HG02759 (cell line): ENCODE results near the gene CALML4.
"Not testable (repeated sequence)": the region's sequence is repeated elsewhere in the genome, so short reads cannot be mapped to it uniquely, and the experiment has no call there.

Experiments
- ATAC-seq: cut with Tn5 transposase; IDR thresholded peaks from one replicate; pipeline ENCODE4 v1.9.1; 2021; ENCODE audit warnings: mild to moderate bottlenecking, moderate library complexity; ENCODE audit not compliant: unreplicated experiment

CALML4 gene

DNA sequence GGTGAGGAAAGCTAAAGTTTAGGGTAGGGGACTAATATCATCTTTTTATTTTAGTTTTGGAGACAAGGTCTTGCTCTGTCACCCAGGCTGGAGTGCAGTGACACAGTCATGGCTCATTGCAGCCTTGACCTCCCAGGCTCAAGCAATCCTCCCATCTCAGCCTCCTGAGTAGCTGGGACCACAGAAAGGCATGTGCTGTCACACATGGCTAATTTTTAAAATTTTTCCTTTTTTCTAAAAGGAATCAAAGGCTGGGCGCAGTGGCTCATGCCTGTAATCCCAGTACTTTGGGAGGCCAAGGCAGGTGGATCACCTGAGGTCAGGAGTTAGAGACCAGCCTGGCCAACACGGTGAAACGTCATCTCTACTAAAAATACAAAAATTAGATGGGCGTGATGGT, 20.3 kb upstream of the CALML4 start:
- ATAC-seq, result not testable (repeated sequence)

DNA sequence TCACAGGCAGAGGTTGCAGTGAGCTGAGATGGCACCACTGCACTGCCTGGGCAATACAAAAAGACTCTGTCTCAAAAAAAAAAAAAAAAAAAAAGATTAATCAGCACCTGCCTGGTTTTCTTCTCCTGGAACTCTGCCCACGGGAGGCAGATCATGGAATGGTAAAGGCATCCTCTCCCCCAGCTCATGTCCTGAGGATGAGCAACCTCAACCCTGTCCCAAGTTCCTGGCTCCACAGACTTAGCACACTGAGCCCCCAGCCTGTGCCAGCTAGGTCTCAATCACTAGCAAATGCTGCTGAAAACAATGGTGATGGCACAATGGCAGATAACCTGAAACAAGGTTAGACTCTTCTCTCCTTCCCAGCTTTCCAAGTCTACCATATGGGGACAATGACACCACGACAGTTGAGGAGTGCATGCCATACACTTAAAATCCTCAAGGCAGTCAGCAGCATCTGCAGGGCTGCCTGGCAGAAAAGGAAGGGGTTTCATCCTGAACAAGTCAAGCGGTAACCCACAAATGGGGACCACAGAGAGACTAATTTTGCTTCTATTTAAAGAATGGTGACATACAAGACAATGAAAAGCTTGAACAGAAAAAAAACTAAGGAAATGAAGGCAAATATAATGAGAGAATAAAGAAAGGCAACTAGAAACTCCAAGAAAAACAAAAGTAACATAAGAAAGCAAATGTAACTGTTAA, 19.6 kb upstream of the CALML4 start:
- no peak for ATAC-seq

DNA sequence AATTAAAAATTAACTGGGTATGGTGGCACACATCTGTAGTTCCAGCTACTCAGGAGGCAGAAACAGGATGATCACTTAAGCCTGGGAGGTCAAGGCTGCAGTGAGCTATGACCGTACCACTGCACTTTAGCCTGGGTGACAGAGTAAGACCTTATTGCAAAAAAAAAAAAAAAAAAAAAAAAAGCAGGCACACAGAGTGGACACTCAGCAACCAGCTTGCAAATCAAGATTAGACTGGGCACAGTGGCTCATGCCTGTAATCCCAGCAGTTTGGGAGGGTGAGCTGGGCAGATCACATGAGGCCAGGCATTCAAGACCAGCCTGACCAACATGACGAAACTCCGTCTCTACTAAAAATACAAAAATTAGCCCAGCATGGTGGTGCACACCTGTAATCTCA, 19.0 kb upstream of the CALML4 start:
- no peak for ATAC-seq

DNA sequence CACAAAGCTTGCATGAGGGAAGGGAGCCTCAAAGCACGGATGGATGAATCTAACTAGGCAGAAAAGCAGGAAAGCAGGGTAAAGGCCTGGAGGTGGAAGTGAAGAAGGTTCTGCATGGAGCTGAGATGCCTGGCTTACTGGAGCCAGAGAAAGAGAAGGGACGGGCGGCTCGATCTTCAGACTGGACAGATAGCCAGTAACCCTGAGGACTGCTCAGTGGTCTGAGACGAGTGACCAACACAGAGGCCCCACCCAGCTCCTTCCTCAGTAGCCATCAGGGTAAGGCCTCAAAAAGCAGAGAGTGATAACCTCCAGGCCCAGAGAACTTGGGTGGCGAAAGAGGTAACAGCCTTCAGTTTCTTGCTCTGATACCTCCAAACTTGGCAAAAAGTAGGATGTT, 18.0 kb upstream of the CALML4 start:
- no peak for ATAC-seq

DNA sequence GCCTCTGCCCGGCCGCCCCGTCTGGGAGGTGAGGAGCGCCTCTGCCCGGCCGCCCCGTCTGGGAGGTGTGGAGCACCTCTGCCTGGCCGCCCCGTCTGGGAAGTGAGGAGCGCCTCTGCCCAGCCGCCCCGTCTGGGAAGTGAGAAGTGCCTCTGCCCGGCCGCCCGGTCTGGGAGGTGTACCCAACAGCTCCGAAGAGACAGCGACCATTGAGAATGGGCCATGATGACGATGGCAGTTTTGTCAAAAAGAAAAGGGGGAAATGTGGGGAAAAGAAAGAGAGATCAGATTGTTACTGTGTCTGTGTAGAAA, 17.3 kb upstream of the CALML4 start:
- ATAC-seq, result not testable (repeated sequence)

DNA sequence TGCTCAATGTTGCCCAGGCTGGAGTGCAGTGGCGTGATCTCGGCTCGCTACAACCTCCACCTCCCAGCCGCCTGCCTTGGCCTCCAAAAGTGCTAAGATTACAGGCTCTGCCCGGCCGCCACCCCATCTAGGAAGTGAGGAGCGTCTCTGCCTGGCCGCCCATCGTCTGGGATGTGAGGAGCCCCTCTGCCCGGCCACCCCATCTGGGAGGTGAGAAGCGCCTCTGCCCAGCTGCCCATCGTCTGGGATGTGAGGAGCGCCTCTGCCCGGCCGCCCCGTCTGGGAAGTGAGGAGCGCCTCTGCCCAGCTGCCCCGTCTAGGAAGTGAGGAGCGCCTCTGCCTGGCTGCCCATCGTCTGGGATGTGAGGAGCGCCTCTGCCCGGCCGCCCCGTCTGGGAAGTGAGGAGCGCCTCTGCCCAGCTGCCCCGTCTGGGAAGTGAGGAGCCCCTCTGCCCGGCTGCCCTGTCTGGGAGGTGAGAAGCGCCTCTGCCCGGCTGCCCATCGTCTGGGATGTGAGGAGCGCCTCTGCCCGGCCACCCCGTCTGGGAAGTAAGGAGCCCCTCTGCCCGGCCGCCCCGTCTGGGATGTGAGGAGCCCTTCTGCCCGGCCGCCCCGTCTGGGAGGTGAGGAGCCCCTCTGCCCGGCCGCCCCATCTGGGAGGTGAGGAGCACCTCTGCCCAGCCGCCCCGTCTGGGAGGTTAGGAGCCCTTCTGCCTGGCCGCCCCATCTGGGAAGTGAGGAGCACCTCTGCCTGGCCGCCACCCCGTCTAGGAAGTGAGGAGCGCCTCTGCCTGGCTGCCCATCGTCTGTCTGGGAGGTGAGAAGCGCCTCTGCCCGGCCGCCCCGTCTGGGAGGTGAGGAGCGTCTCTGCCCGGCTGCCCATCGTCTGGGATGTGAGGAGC, 16.6 kb upstream of the CALML4 start:
- ATAC-seq, result not testable (repeated sequence)

DNA sequence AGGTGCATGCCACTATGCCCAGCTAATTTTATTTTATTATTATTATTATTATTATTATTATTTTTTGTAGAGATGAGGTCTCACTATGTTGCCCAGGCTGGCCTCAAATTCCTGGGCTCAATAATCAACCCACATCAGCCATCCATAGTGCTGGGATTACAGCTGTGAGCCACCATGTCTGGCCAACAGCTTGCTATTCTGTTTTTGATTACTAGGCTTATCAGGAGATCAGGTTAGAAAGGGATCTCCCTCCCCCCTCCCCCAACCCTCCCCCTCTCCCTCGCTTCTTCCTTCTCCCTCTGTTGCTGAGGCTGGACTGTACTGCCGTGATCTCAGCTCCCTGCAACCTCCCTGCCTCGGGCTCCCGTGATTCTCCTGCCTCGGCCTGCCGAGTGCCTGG, 15.8 kb upstream of the CALML4 start:
- ATAC-seq, result no peak

DNA sequence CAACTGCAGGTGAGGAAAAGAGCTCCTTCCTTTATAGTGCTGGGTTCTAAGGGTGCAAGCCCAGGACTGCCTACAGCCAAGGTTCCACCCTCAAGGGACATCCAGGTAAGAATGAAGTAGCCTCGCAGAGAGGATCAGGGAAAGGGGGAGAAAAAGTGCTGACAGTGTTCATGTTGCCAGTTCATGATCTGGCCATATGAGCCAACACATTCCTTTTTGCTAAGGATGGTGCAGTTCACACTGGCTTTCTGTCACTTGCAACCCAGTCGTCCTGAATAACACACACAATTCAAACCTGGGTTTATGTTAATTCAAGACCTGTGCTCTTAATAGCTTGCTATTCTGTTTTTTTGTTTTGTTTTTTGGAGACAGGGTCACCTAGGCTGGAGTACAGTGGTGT, 15.4 kb upstream of the CALML4 start:
- ATAC-seq, result no peak

DNA sequence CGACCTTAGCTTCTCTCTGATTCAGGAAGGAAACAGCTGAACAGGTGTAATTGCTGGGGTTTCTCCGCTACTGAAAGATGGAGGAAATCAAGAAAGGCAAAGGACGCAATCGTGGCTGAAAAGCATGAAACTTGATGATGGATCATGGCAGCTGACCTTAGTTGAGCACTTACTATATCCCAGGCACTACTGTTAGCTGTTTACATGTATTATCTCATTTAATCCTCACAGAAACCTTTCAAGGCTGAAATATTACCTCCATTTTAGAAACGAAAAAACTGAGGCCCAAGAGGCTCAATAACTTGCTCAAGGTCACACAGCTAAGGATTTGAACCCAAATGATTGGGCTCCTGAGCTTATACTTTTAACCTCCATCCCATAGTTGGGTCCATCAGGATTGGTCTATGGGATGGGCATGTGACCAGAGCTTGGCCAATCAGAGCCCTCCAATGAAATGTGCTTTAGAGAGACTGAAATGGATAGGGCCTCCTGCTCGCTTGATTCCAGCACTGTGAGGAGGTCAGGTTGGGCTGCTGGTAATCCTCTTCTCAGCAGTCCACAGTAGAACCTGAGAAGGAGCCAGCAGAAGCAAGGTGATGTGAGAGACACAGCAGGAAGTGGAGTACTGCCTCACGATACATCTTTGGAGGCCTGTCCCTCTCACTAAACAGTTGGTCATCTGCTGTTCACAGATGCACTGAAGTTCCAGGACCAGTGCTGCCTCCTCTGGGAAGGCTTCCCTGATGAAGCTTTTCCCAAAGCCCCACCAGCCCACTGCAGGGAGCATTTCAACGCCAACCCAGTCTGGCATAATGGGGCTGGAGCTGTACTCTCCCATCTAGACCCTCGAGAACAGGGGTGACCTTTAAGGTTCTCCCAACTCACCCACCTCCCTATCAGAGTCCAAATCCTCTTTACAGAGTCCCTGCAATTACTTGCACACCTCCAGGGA, 14.0 kb upstream of the CALML4 start:
- ATAC-seq, result no peak

DNA sequence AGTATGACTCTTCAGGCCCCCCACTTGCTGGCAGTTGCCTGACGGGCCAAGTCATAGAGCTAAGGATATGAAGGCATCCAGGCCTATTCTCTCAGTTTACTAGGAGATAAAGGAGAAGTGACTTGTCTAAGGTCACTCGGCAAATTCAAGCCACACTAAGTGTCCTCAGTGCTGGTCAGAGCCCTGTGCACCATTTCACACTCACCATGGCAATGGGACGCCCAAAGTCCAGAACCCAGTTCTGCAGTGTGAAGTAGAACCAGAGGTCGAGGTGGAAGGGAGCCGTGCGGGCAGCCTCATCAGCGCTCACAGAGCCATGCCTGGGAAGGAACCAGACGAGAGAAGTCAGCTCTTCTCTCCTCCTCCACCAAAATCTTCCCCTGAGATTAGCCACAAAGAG, 13.2 kb upstream of the CALML4 start:
- ATAC-seq, result no peak

DNA sequence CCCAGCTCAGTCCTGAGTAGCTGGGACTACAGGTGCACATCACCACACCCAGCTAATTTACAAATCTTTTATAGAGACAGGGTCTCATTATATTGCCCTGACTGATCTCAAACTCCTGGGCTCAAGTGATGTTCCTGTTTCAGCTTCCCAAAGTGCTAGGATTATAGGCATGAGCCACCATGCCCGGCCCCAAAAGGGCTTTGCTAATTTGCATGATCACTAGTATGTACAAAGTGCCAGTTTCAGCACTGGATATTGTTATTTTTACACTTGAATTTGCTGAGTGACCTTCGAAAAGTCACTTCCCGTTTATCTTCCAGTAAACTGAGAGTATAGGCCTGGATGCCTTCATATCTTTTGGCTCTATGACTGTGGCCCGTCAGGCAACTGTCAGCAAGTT, 12.2 kb upstream of the CALML4 start:
- no peak for ATAC-seq

DNA sequence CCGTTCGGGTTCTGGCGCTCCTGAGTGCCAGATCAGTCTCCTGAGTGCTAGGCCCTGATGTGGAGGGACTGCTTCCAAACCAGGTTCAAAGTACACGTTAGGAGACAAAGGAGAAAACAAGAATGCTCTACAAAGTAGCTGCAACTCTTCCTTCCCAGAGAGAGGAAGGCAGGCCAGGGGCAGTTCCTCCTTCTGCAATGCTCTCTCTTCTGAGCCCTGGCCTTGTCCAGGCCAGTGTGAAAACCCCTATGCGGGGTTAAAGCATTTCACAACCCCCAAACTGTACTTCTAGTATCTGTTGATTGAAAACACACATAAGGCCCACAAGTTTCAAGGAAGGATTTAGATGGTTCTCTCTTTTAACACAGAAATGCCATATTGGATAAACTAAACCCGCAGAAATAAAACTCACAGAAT, 9.7 kb upstream of the CALML4 start:
- ATAC-seq, result no peak

DNA sequence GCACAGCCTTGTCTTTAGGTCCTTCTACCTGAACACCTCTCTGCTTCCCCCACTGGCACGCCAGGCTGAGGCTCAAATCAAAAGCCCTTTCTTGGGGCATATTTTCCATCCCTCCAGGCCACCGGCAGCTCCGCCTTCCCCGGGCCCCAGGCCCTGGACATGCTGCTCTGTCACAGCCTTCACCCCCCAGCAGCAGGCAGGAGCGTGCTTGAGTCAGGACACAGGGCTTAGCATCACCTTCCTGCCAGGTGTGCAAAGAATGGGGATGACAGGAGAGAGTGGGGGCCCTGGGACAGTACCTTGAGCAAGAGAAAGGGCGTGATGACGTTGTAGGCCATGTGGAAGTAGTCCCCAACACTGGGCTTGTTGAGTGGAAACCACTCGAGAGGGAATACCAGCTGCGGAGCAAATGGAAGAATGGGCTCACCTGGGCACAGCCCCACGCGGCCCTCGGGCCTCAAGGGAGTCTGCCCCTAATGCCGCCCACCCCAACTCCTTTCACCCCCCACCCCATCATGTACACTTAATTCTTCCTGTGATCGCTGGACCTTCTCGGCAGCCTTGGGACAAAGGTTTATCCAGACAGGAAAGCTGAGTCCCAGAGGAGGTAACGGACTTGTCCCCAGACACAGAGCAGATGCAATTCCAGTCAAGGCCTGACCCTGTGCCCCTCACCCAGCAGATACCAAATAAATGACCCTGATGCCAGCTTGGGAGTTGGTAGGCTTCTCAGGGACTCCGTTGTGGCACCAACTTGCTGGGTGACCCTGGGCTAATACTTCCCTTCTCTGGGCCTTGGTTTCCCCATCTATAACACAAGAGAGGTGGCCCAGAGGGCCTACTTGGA, 9.1 kb upstream of the CALML4 start:
- ATAC-seq, result no peak

DNA sequence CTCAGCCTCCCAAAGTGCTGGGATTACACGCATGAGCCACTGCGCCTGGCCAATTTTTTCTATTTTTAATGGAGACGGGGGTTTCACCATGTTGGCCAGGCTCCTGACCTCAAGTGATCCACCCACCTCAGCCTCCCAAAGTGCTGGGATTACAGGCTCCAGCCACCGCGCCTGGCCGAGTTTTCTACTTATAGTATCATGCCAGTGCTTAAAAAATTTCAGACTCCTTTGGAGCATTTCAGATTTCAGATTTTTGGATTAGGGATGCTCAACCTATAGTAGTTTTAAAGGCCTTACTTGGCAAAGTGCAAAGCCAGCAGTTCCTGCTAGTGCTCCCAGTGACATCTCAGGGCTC, 8.3 kb upstream of the CALML4 start:
- ATAC-seq, result not testable (repeated sequence)

DNA sequence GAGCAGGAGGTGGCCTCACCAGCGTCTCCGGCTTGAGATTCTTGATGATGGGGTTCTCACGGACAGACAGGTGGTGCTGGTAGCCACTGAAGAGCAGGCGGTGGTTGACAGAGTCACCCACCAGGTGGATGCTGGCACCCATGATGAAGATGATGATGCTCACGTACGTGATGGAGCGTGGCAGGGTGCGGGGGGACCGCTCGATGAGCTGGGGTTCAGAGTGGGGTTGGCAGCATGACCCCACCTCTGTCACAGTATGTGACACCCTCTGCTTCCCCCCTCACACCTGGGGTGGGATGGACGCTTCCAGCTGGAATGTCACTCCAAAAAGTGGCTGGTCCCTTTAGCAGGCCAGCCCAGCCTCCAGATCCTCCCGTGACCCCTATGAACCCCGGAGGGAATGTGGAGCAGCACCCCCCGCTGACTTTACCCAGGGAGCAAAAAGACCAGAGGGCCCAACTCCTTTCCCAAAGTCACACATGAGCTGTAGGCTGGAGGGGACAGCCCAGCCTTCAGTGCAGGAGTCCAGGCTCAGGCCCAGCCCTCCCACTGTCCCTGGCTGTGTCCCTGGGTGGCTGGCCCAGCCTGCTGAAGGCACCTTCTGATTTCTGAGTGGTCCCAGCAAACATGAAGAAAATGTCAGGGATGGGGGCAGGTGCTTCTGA, 6.7 kb upstream of the CALML4 start:
- ATAC-seq, result no peak

DNA sequence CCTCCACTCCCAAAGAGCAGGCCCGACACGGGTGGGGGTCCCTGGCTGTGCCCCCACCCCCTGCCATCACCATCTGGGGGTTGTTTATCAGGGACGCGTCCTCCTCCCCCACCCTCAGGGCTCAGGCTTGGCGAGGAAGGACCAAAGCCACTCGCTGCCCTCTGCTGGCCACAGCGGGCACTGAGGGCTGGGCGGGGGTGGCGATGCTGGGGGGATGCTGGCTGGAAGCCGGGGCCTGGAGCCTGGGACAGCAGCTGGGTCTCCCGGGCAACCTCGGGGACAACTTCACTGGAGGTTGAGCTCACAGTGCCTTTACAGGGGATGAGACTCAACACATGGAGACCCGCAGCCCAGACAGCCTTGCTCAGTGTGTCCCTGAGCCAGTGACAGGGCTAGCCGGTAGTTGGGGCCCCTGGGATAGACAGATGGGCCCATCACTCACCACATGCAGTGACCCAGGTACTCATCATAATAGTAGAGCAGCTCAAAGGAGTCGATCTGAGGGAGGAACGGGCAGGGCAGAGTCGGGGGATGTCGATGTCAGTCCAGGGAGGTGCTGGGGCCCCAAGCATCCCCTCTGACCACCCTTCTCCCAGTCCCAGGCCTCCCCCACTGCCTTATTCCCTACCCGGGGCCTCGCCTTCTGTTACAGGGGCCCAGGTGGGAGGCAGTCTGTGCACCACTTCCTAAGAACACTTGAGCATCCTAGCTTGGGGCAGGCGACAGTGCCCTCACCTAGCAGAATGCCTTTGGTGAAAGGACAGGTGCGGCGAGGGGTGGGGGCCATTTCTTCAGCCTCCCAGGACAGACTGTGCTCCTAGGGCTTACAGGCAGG, 5.9 kb upstream of the CALML4 start:
- ATAC-seq, result no peak

DNA sequence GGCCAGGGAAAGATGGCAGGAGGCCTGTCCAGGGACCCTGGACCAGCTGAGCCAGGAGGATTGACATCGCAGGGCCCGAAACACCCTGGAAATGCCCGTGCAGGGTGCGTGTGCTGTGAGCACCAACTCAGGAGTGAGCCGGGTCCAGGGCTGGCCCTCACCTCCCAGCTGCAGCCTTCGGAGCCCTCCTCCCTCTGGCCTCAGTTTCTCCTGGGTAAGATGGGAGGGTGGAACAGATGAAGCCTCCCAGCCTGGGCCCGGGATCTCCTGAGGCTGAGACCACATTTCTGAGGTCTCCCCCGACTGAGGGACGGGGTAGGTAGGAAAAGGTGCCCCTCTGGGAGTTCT, 5.3 kb upstream of the CALML4 start:
- ATAC-seq, result no peak

DNA sequence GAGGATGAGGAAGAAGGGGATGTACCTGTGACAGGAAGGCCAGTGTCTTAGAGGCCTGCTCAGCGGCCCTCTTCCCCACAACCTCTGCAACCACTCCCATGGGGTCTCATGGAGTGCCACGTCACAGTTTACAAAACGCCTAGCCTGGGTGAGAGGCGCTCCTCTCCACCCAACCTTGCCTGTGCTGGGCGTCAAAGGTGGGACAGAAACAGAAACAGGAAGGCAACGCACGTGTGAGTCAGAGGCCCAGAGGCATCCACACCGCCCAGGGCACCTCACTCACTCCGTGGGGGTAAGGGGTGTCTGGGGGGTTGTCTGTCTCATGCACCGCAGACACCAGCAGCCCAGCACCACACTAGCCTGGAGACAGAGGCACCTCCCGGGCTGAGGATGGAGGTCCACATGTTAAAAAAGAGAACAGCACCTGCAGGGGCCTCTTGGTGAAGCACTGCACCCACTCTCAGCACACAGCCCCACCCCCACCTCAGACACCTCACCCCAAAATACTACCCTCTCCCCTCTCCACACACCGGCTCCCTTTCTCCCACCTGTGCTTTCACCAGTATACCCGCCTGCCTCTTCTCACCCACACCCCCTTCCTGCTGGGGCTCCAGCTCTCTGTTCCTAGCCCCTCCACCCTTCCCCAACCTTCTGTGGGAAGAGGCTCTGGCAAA, 4.7 kb upstream of the CALML4 start:
- ATAC-seq, result peak; percentile 59

DNA sequence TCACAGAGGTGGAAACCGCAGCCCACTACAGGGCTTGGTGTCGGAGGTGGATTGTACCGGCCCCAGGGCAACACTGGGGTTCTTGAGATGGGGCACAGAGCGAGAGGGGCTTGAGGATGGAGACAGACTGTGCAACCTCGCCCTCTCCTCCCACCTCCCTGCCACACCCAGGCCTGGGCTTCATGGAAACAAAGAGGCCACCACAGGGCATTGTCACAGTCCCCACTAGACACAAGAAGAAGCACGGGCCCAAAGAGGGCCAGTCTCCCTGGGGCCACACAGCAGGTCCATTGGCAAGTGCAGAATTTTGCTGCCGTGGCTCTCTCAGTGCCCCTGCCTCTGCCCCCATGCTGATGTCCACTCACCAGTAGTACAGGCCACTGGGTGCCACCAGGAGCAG, 4.1 kb upstream of the CALML4 start:
- no peak for ATAC-seq
